ENCODE data around the gene HPCA. TPM values are rescaled to one million over a fixed set of nuclear protein-coding genes. Genes with fewer than 3 reads are reported as not detected.

Gene HPCA
- total RNA-seq, 4 donors from 2014 or later, result 0.53 TPM; not detected in 3

DNA sequence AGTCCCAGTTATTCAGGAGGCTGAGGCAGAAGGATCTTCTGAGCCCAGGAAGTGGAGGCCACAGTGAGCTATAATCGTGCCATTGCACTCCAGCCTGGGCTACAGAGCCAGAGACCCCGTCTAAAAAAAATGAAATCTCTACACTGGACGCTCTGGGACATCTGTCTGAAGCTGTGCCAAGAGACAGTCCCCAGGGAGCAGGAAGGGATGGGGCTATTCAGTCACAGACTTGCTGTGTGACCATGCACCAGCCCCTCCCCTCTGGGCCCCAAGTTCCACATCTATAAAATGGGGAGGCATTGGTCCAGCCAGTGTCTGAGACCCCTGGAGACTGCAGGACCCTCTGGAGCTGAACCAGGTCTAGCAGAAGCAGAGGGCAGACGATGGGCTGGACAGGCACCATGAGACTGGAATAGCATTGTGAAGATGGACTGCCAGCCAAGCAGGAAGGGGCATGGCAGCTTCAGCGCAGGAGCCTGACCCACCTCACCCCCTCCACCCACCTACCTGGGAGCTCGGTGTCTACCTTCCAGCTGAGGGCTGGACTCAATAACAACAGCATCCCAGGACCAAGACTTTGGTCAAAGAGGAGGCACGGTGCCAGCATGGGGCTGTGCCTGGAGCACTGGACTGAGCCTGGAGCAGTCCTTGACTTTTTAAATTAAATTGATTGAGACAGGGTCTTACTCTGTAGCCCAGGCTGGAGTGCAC, 13.4 kb downstream of the HPCA start:
- H3K4me3 ChIP-seq, result peak overlapping the region in 3 of 4 donors; percentile 56 to 96 (median 80)
- peak overlapping the region in 2 of 4 donors; percentile 54 to 86 for H3K27ac ChIP-seq
- H3K4me1 ChIP-seq, result peaks cover 0 to 10% (median 1%) of the 10 kb centered on the region in 4 donors
- peak in 1 of 2 donors; percentile 11 for TF ChIP-seq POLR2A (IDR thresholded peaks at IDR 0.05)
- TF ChIP-seq, protein P1, sequence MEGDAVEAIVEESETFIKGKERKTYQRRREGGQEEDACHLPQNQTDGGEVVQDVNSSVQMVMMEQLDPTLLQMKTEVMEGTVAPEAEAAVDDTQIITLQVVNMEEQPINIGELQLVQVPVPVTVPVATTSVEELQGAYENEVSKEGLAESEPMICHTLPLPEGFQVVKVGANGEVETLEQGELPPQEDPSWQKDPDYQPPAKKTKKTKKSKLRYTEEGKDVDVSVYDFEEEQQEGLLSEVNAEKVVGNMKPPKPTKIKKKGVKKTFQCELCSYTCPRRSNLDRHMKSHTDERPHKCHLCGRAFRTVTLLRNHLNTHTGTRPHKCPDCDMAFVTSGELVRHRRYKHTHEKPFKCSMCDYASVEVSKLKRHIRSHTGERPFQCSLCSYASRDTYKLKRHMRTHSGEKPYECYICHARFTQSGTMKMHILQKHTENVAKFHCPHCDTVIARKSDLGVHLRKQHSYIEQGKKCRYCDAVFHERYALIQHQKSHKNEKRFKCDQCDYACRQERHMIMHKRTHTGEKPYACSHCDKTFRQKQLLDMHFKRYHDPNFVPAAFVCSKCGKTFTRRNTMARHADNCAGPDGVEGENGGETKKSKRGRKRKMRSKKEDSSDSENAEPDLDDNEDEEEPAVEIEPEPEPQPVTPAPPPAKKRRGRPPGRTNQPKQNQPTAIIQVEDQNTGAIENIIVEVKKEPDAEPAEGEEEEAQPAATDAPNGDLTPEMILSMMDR (IDR thresholded peaks at IDR 0.05), result no peak
- no peaks in the 10 kb centered on the region for H3K9me3 ChIP-seq
- peaks cover 0 to 11% (median 0%) of the 10 kb centered on the region in 3 donors for H3K36me3 ChIP-seq
- no peak for DNase-seq
- H3K27me3 ChIP-seq, result no peaks in the 10 kb centered on the region

DNA sequence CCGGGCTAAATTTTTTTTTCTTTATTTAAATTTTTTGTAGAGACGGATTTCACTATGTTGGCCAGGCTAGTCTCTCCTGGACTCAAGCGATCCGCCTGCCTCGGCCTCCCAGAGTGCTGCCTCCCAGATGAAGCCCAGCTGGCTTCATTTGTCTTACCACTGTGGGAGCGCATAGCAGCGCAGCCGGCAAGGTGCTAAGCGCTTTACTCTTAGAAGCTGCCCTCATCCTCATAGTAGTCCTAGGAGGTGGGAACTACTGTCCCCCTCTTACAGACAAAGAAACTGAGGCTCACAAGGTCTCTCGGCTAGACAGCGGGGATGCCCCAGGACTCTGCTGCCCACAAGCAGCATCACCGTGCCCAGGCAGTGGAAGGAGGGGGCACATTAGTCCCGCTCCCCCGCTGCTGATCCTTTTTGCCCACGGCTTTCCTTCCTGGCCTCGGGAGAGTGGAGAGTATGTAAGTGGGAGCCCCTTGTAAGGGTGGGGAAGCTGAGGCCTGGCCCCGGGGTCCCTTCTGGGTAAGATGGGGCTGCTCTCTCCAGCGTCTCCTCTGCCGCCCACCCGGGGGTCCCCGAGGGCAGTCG, 14.2 kb downstream of the HPCA start:
- no peak for TF ChIP-seq POLR2A (IDR thresholded peaks at IDR 0.05)
- TF ChIP-seq, protein P1 (IDR thresholded peaks at IDR 0.05), result no peak
- DNase-seq, result no peak
- H3K27me3 ChIP-seq, result no peaks in the 10 kb centered on the region
- H3K36me3 ChIP-seq, result peaks cover 0 to 5% (median 0%) of the 10 kb centered on the region in 3 donors
- no peaks in the 10 kb centered on the region for H3K9me3 ChIP-seq
- H3K27ac ChIP-seq, result peak overlapping the region; percentile 0 to 97 (median 85)
- peak overlapping the region; percentile 56 to 96 (median 70) for H3K4me3 ChIP-seq
- peaks cover 0 to 6% (median 1%) of the 10 kb centered on the region in 4 donors for H3K4me1 ChIP-seq

DNA sequence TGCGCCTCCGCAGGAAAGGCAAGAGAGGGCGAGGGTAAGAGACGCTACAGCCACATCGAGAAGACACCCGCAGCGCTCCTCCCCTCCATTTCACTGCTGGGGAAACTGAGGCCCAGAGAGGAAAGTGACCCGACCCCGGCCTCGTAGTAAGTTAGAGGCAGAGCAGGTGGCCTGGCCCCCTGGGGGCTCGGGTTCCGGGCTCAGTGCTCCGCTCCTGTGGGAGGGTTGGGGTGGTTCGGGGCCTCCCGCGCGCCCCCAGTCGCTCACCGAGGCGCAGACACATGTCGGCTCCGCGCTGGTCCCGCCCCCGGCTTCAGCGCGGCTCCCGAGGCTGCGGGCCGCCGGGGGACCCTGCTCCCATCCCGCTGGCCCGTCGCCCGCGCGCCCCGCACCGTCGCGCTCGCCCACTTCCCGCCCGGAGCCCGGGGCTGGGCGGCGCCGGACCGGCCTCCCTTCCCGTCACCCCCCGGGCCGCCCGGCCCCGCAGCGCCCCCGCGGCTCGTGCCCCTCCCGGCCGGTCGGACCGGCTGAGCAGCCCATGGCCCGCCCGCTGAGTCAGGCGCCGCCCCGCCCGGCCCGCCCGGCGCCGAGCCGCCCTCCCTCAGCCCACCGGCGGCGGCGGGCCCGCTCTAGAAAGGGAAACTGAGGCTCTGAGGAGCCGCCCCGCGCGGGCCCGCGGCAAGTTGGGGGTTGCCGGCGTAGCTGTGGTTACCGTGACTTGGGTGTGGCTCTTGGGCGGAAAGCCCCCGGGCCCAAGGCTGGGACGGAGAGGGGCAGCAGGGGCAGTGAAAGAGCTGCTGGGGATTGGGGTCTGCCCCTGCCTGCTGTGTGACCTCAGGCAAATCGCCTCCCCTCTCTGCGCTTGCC, 14.9 kb downstream of the HPCA start, which contains the start of gene TMEM54:
TSS of gene TMEM54 (minus strand) at position 434 of the 867 bp plus-strand sequence. CDS start at position 283, 151 bp downstream.
- Histone ChIP-seq H3K27me3 (no peaks in the 10 kb centered on the region), H3K27ac (peak within 1 kb of the TSS; percentile 0 to 97 (median 85)), H3K9me3 (no peaks in the 10 kb centered on the region), H3K4me1 (peaks cover 0 to 6% (median 1%) of the 10 kb centered on the region in 4 donors), H3K36me3 (peaks cover 0 to 3% (median 0%) of the 10 kb centered on the region in 3 donors), H3K4me3 (peak within 1 kb of the TSS; percentile 56 to 96 (median 70))
- DNase-seq, result peak in 2 of 3 donors; percentile 78 to 89
- TF ChIP-seq, protein P1 (IDR thresholded peaks at IDR 0.05), result peak in 3 of 6 experiments; percentile 21 to 40 (median 28)
- peak; percentile 27 to 55 for TF ChIP-seq POLR2A (IDR thresholded peaks at IDR 0.05)

DNA sequence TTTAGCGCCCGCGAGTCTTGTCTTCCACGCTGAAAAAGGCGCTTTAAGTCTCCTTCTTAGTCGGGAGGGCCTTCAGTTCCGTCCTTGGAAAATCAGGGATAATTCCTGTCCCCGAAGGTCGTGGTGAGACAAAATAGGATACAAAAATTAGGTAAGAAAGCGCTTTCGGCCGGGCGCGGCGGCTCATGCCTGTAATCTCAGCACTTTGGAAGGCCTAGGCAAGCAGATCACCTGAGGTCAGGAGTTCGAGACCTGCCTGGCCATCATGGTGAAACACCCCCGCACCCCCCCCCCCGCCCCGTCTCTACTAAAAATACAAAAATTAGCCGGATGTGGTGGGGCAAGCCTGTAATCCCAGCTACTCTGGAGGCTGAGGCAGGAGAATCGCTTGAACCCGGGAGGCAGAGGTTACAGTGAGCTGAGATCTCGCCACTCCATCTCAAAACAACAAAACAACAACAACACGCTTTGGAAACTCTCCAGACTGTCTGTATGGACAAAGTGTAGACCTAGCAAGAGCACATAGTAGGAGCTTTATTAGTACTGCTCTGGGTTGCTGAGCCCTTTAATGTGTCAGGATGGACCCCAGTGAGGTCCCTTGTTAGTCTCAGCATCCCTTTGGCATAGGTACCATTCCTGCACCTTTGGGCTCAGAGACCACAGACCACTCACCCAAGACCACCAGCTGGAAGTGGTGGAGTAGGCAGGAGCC, 15.7 kb downstream of the HPCA start:
- Histone ChIP-seq H3K27ac (peak overlapping the region in 3 of 4 donors; percentile 82 to 97 (median 84)), H3K36me3 (peaks cover 0 to 3% (median 0%) of the 10 kb centered on the region in 3 donors), H3K9me3 (no peaks in the 10 kb centered on the region), H3K4me1 (peaks cover 0 to 6% (median 1%) of the 10 kb centered on the region in 4 donors), H3K4me3 (peak overlapping the region; percentile 56 to 96 (median 70)), H3K27me3 (no peaks in the 10 kb centered on the region)
- no peak for DNase-seq
- TF ChIP-seq, protein P1 (IDR thresholded peaks at IDR 0.05), result no peak
- TF ChIP-seq POLR2A (IDR thresholded peaks at IDR 0.05), result no peak

Measured in Peyer's patch (tissue), 4 donors.